GM19351 (cell line): ENCODE data around the gene KIF21A.
A peak's percentile ranks its signal among the peaks of the same experiment; 100 is the strongest.
"Not testable (repeated sequence)": the region's sequence is repeated elsewhere in the genome, so short reads cannot be mapped to it uniquely, and the experiment has no call there.

ENCODE experiments used
- ATAC-seq: cut with Tn5 transposase; IDR thresholded peaks from one replicate; pipeline ENCODE4 v1.9.1; 2021; ENCODE audit warnings: mild to moderate bottlenecking, moderate library complexity; ENCODE audit not compliant: unreplicated experiment

KIF21A gene, protein sequence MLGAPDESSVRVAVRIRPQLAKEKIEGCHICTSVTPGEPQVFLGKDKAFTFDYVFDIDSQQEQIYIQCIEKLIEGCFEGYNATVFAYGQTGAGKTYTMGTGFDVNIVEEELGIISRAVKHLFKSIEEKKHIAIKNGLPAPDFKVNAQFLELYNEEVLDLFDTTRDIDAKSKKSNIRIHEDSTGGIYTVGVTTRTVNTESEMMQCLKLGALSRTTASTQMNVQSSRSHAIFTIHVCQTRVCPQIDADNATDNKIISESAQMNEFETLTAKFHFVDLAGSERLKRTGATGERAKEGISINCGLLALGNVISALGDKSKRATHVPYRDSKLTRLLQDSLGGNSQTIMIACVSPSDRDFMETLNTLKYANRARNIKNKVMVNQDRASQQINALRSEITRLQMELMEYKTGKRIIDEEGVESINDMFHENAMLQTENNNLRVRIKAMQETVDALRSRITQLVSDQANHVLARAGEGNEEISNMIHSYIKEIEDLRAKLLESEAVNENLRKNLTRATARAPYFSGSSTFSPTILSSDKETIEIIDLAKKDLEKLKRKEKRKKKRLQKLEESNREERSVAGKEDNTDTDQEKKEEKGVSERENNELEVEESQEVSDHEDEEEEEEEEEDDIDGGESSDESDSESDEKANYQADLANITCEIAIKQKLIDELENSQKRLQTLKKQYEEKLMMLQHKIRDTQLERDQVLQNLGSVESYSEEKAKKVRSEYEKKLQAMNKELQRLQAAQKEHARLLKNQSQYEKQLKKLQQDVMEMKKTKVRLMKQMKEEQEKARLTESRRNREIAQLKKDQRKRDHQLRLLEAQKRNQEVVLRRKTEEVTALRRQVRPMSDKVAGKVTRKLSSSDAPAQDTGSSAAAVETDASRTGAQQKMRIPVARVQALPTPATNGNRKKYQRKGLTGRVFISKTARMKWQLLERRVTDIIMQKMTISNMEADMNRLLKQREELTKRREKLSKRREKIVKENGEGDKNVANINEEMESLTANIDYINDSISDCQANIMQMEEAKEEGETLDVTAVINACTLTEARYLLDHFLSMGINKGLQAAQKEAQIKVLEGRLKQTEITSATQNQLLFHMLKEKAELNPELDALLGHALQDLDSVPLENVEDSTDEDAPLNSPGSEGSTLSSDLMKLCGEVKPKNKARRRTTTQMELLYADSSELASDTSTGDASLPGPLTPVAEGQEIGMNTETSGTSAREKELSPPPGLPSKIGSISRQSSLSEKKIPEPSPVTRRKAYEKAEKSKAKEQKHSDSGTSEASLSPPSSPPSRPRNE (N-terminal part only)

DNA sequence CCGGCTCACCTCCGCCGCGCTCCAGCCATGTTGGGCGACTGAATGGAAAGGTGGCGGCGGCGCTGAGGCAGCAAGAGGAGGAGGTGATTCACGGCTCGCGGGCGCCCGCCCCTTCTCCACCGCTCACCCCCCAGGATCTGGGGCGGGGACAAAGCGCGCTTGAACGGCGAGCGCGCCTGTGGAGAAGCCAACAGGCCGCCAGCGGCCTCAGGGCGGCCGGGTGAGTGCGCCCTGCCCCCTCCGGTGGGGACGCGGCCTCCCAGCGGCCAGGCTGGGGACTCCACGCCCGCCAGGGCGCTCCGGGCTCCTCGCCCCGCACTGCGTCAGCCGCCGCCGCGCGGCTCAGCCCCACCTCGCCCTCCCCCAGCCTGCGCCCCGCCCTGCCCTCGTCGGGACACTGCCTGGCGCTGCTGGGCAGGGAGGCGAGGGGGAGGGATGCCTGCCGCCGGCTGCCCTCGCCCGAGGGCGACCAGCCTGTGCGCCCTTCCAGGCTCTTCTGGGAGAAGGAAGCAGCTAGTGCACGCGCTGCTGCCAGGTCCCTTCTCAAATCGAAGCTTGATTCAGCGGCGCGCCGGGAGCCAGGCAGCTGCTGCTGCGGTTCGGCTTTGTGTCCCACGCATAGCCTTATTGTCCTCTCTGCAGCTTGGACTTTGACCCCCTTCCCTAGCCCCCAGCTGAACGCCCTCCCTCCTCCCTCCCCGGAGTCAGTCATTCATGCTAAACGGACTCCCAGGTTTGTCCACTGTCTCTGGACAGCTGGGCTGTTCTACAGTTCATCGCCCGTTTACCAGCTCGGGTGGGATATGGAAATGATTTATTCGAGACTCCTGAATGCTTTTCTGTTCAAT is at the start of gene KIF21A:
KIF21A (minus strand) TSS at position 40 of the 848 bp plus-strand sequence. CDS start 150 bp downstream, outside the sequence.
- ATAC-seq: peak; percentile 89

DNA sequence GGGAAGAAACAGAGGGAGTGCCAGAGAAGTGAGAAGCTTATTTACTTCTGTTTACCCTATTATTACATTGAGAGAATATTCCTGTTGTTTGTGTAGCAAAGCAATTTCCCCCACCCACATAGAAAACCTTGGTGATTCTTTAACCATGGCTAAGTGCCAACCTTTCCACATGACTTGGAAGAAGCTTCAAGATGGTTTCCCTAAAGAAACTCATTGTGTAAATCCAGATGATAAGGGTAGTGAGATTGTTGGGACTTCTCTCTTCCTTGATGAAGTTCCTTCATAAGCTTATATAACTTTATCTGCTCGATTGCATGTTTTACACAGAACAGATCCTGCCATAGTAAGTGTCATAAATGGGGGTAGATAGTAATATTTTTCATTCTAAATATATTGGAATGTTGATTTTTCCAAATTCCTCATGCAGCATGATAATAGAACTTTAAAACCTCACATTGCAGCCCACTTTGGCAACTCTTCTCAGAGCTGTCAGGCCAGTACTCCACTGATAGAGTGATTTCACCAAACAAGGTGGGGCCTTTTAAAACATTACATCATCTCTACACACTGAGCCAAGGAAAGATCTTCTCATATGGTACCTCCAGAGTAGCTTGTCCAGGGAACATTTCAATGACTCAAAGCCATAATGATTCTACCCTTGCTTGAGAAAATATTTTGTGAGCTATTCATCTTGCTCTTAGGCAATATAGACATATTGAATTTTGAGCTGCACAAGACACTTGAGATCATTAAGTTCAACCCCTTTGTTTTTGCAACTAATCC is 47.8 kb upstream of the KIF21A start:
- no peak for ATAC-seq

DNA sequence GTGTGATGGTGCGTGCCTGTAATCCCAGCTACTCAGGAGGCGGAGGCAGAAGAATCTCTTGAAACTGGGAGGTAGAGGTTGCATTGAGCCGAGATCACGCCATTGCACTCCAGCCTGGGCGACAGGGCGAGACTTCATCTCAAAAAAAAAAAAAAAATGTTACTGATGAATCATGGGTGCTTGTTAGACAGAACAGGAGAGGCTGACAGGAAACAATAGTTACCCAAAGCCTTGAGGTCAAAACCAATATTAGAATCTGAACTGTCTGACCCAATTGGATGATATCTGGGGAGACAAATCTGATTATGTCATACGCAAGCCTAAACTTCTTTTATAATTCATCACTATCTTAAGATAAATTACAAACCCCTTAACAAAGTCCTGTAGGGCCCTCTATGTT is 40.7 kb upstream of the KIF21A start:
- ATAC-seq: no peak

DNA sequence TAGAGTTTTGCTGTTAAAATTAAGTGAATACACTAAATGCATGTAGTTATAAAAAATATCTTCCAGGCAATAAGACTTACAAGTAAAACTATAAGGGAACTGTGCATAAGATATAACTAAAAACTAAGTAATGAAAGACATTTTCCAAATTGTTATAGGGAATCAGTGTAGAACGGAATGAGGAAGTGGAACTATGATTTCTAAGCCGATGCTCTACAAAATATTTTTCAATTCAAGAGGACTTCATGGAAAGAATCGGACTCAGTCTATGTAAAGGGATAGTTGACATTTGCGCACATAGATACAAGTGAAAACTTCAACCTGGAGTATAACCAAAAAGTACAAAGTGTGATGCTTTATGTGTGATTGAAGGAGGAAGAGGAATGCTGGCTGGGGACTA is 40.1 kb upstream of the KIF21A start:
- no peak for ATAC-seq

DNA sequence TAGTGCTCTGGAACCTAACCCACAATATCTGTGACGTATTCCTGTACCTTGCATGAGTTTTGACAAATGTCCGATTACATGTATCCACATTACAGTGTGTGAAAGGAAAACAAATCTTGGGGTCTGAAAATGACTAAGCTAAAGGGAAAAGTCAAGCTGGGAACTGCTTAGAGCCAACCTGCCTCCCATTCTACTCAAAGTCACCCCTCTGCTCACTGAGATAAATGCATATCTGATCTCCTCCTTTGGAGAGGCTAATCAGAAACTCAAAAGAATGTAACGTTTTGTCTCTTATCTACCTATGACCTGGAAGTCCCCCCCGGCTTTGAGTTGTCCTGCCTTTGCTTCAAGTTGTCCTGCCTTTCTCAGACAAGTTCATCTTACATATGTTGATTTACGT is 34.0 kb upstream of the KIF21A start:
- ATAC-seq: no peak

DNA sequence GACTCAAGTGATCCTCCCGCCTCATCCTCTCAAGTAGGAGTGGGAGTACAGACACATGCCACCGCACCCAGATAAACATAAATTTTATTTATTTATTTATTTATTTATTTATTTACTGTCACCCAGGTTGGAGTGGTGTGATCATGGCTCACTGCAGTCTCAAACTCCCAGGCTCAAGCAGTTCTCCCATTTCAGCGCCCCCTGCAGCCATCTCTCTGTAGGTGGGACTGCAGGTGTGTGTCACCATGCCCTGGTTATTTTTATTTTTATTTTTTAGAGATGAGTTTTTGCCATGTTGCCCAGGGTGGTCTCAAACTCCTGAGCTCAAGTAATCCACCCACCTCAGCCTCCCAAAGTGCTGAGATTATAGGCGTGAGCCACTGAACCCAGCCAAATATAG is 33.2 kb upstream of the KIF21A start:
- ATAC-seq: no peak

DNA sequence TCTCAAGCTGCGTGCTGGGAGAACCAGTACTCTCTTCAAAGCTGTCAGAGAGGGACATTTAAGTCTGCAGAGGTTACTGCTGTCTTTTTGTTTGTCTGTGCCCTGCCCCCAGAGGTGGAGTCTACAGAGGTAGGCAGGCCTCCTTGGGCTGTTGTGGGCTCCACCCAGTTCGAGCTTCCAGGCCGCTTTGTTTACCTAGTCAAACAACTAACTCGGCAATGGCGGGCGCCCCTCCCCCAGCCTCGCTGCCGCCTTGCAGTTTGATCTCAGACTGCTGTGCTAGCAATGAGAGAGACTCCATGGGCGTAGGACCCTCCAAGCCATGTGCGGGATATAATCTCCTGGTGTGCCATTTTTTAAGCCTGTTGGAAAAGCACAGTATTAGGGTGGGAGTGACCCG is 32.2 kb upstream of the KIF21A start:
- ATAC-seq: not testable (repeated sequence)

DNA sequence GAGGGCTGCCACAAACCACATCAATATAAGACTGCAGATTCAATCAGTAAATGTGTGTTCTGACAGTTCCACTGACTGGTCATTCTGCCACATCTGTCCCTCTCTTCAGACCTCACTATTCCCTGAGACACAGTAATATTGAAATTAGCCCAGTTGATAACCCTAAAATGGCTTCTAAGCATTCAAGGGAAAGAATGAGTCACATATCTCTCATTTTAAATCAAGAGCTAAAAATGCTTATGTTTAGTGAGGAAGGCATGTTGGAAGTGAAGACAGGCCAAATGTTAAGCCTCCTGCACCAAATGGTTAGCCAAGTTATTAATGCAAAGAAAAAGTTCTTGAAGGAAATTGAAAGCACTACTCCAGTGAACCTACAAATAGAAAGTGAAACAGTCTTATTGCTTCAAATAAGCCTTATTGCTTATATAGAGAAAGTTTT is 24.5 kb upstream of the KIF21A start:
- peak; percentile 91 for ATAC-seq

DNA sequence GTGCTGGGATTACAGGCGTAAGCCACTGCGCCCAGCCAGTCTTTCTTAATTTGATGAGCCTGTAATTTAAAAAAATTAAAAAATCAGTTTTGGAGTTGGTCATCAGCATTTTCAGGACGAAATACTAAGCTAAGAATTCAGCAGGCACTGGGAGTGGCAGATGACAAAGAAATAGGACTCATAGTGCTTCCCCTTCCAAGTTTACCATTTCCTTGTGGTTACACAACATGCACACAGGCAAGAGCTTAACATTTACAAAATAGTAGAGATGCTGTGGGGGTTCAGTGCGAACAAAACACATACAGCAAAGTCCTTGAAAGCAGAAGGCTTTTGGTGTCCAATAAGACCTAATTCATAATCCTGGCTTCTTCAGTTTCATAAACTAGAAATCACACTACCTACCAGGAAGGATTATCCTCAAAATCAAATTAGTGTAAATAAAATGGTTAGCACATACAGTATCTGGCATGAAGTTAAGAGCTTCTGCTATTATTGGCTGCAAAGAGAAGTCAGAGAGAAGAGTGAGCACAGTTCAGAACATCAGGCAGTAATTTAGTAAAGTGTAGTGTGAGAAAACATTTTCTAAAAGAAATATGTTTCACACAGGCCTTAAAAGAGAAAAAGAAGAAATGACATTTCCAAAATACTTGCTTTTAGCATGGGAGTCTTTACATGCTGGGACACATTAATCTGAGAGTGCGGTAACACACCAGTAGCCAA is 22.2 kb upstream of the KIF21A start:
- no peak for ATAC-seq

DNA sequence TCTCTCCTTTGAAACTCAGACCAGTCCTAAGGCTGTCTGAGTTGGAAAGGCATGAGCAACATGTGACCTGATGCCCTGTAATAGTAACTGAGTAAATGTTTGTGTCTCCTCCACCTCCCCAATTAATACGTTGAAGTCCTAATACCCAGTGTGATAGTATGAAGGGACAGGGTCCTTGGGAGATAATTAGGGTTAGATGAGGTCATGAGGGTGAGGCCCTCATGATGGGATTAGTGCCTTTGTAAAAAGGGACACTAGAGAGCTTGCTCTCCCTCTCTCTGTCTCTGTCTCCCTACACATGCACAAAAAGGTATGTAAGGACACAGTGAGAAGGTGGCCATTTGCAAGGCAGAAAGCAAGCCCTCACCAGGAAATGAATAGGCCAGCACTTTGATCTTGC is 18.1 kb upstream of the KIF21A start:
- ATAC-seq: no peak

DNA sequence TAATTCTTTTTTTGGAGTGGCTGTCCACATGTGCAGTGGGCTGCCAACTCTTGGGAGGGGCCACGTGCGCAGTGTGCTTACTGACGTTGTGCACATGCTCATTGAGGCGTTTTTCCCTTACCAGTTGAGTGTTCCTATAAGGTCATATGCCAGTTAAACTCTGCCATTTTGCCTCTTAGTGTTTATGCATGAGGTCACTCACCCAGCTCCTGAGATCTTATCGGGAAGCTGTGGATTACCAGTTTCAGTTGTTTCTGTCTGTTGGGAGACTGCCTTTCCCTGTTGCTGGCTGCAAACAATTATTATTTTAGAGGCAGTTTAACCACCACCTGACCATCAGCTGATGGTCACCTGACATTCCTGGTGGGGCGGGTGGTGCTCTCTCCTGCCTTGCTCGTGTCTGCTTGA is 16.1 kb upstream of the KIF21A start:
- ATAC-seq: no peak

DNA sequence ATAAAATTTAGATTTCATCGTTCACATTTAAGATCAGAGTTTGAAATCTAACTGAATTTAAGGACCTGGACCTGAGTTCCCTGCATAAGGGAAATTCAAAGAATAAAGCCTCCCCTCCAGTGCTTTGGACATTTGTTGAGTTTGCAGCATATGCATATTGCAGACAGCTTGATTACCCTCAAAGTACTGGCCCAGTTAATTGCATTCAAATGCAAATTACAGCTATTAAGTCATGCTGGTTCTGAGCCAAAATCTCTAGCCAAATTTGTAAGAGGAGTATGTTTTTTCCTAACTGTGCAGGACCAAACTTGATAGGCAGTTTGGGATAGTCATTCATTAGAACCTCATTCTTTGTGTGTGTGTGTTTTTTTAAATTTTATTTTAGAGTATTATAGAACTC is 9.1 kb upstream of the KIF21A start:
- ATAC-seq: no peak

DNA sequence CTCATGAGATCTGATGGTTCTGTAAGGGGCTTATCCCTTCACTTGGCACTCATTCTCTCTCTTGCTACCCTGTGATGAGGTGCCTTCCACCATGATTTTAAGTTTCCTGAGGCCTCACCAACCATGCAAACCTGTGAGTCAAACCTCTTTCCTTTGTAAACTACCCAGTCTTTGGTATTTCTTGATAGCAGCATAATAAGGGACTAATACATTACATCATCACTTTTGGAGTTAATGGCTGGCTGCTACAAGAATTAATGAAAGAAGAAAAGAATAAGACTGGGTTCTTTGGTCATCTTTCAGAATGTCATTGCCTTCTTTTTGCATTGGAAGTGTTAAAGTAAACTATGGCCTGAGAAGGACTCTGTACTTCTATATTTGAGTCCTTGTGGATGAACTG is 5.1 kb upstream of the KIF21A start:
- ATAC-seq: no peak

DNA sequence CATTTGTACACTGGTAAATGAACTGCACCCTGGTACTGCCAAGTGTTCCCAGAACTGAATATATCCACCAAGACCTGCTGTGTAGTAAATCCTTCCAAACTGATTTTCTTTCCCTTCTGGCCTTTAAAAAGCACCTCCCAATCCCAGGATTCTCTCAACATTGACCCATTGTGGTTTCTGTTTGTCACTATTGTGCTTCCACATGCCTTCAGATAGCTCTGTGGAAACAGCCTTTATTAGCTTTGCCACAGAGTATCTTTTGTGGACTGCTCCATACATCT is 949 bp upstream of the KIF21A start:
- no peak for ATAC-seq

DNA sequence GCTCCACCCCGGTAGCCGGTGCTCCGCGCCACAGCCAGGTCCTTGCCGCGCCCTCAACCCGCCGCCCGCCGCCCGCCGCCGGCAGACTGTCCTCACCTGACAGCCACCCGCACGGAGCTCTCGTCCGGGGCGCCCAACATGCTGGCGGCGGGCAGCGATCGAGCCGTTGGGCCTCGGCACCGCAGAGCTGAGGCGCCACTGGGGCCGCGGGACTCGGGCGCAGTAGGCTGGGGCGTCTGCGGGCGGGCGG is 164 bp downstream of the KIF21A start:
- ATAC-seq: peak; percentile 29

DNA sequence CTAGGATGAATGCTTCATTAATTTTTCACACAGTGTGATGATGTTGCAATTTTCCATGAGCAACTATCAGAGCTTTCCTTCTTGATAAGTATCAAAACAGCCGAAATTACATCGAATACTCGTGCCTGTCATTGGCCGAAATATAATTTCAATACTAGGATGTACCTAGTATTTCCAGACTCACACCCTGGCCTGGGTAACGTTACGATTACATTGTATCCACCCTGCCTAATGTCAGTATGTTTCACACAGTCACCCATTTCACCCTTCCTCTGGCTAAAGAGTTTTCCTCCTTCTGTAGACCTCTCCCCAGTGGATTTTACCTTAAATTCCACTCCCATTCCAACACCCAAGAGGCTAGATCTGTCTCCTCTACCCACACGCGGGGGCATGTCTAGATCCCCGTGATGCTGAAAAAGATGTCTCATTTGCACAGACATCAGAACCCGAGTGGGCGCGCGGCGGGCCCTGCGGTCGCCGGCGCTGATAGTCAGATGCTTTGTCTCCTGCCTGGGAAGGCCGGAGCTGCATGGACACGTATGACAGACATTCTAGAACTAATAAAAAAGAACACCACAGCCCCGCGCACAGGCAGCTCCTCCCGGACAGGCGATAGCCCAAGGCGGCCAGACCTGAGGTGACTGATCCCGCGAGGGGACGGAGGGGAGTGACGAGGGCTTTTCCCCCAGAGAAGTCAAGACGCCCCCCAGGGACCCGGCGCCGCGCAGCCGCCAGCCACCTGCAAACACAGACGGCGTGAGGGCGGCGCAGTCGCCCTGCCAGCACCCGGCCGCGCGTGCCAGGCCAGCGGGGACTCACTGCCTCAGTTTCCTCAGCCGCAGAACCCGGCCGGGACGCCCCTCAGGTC is 723 bp downstream of the KIF21A start:
- ATAC-seq: peak; percentile 30

DNA sequence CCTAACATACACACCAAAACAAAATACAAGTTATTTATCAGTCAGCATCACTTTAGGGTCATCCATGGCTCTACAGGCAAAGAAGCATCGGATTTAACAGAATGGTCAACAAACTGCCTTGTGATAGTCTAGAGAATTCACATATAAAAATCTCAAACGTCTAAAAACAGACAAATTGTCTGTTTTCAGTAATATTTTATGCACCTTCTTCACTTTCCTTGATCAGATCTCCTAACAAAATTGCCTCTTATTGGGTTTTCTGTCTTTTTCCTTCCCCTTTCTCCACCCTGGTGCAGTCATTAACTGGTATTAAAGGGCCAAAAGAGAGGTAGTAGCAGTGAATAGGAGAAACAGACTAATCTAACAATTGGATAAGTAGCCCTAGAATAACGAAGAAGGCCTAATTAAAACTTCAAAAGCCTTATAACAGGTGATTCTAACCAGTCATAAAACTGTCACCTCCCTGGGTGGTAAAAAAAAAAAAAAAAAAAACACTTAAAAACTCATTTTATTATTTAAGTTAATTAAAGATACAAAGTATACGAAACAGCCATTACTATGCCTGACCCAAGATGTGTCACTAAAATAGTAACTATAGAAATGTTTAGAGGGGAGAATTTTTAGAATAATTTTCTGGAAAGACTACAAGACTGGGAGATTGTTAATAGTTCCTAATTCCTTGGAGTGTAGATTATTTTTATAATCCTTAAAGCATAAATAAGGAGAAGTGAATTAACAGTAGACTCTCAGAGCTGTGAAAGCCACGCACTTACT is 1.5 kb downstream of the KIF21A start:
- ATAC-seq: no peak

DNA sequence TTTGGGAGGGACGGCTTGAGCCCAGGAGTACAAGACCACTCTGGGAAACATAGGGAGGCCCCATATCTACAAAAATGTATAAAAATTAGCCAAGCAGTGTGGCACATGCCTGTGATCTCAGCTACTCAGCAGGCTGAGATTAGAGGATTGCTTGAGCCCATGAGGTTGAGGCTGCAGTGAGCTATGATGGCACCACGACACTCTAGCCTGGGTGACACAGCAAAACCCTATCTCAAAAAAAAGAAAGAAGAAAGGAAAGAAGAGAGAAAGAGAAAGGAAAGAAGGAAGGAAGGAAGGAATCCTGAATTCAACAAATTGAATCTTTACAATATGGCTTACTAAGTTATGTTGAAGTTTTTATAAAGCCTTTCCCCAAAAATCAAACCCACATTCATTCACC is 2.1 kb downstream of the KIF21A start:
- ATAC-seq: no peak
